DND-41 (cell line): Measurements from ENCODE around the gene PPP1R16B.

Experiments used
- EZH2 ChIP-seq: IDR thresholded peaks from 3 replicates; pipeline ENCODE4 v1.6.1; 2012; ENCODE audit warnings: borderline replicate concordance, low read depth, mild to moderate bottlenecking, moderate library complexity, low read length, inconsistent platforms; ENCODE audit not compliant: severe bottlenecking
- TF ChIP-seq, protein P1 (sequence below): IDR thresholded peaks from 2 replicates; pipeline ENCODE4 v1.5.1; 2012; ENCODE audit warnings: borderline replicate concordance, low read length, moderate library complexity, mild to moderate bottlenecking; ENCODE audit not compliant: poor library complexity, severe bottlenecking; ENCODE audit errors: extremely low read depth

DNA sequence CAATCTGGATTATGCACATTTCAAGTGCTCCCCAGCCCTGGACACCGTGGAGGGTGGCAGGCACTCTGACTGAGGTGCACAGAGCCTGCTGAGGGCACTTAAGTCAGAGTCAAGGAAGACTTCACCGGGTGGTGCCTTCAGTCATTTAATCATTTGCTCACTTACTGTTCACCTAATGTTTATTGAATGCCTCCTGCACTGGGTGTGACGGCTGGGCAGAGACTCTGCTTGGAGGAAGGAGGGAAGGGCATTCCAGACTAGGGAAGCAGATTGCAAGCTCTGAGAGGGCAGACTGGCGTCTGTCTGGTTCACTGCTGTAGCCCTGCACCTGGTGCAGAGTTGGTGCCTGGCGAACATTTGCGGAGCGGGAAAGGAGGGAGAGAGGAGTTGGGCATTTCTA lies 66.5 kb downstream of the PPP1R16B start:
- TF ChIP-seq, protein P1, sequence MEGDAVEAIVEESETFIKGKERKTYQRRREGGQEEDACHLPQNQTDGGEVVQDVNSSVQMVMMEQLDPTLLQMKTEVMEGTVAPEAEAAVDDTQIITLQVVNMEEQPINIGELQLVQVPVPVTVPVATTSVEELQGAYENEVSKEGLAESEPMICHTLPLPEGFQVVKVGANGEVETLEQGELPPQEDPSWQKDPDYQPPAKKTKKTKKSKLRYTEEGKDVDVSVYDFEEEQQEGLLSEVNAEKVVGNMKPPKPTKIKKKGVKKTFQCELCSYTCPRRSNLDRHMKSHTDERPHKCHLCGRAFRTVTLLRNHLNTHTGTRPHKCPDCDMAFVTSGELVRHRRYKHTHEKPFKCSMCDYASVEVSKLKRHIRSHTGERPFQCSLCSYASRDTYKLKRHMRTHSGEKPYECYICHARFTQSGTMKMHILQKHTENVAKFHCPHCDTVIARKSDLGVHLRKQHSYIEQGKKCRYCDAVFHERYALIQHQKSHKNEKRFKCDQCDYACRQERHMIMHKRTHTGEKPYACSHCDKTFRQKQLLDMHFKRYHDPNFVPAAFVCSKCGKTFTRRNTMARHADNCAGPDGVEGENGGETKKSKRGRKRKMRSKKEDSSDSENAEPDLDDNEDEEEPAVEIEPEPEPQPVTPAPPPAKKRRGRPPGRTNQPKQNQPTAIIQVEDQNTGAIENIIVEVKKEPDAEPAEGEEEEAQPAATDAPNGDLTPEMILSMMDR = no peak
- TF ChIP-seq EZH2 = no peak
